Nephron progenitor cell (in vitro differentiated cells): ENCODE measurements around the gene SLC25A31.
A peak's percentile ranks its signal among the peaks of the same experiment; 100 is the strongest.

Source experiments
- DNase-seq: peaks from one replicate; pipeline ENCODE4 v3.0.0; 2021
- H3K27ac Mint-ChIP-seq: 2 replicates; pipeline ENCODE4 v1.8.0; 2021; ENCODE audit warnings: mild to moderate bottlenecking, moderate library complexity, mixed read lengths
- H3K27me3 Mint-ChIP-seq: 2 replicates; pipeline ENCODE4 v1.8.0; 2021; ENCODE audit warnings: mild to moderate bottlenecking, low read depth, mixed read lengths; ENCODE audit not compliant: poor library complexity
- H3K36me3 Mint-ChIP-seq: 2 replicates; pipeline ENCODE4 v1.8.0; 2021; ENCODE audit warnings: low read depth, mixed read lengths
- H3K4me1 Mint-ChIP-seq: 2 replicates; pipeline ENCODE4 v1.8.0; 2021; ENCODE audit warnings: mixed read lengths
- H3K4me3 Mint-ChIP-seq: 2 replicates; pipeline ENCODE4 v1.8.0; 2021; ENCODE audit warnings: mild to moderate bottlenecking, moderate library complexity, mixed read lengths
- H3K9me3 Mint-ChIP-seq: 2 replicates; pipeline ENCODE4 v1.8.0; 2021; ENCODE audit warnings: mild to moderate bottlenecking, moderate library complexity, mixed read lengths
- CTCF ChIP-seq: fragments of 200-600 bp; sonication (generic); IDR thresholded peaks from 2 replicates; pipeline ENCODE4 v1.5.0; 2021; ENCODE audit warnings: antibody characterized with exemption

SLC25A31 gene

DNA sequence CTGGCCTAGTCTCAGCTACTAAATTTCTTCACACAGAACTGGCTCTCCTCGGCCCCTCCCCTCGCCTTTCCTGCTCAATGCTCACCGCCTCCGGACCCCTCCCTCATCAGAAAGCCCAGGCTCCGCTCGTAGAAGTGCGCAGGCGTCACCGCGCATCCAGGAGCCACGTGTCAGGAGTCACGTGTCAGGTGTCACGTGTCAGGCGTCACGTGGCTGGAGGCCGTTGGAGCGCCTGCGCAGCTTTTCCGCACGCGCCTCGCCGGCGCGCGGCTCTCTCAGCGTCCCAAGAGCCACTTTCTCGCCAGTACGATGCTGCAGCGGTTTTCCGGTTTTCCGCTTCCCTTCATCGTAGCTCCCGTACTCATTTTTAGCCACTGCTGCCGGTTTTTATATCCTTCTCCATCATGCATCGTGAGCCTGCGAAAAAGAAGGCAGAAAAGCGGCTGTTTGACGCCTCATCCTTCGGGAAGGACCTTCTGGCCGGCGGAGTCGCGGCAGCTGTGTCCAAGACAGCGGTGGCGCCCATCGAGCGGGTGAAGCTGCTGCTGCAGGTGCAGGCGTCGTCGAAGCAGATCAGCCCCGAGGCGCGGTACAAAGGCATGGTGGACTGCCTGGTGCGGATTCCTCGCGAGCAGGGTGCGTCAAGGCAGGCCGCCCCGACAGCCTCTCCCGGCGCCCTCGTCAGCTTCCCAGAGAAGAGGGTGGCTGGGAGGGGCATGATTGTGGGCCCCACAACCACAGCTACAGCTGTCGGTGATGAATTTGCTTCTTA is at the start of gene SLC25A31:
Gene SLC25A31, plus strand, starts transcription at position 259 of the 772 bp plus-strand sequence. Its CDS starts 146 bp downstream, at position 405.
- Mint-ChIP-seq H3K9me3 (no peaks in the 10 kb centered on the region), H3K27me3 (no peaks in the 10 kb centered on the region), H3K4me1 (no peaks in the 10 kb centered on the region), H3K36me3 (no peaks in the 10 kb centered on the region), H3K4me3 (no peak within 1 kb of the TSS), H3K27ac (no peak within 1 kb of the TSS)
- DNase-seq = no peak
- TF ChIP-seq CTCF = no peak

GRCh38 chr4:127685292-127685691 is 44.9 kb upstream of the SLC25A31 start:
- no peak for DNase-seq
- no peaks in the 10 kb centered on the region for H3K4me1 Mint-ChIP-seq
- no peak for TF ChIP-seq CTCF
- peaks cover 3% of the 10 kb centered on the region for H3K9me3 Mint-ChIP-seq
- H3K36me3 Mint-ChIP-seq = peaks cover 24% of the 10 kb centered on the region
- no peak overlapping the region for H3K27ac Mint-ChIP-seq
- H3K4me3 Mint-ChIP-seq = no peak overlapping the region
- H3K27me3 Mint-ChIP-seq = no peaks in the 10 kb centered on the region

- no peak overlapping the region for H3K27ac Mint-ChIP-seq
- DNase-seq = no peak
- H3K4me3 Mint-ChIP-seq = no peak overlapping the region
- no peaks in the 10 kb centered on the region for H3K27me3 Mint-ChIP-seq
- H3K36me3 Mint-ChIP-seq = peaks cover 38% of the 10 kb centered on the region
- TF ChIP-seq CTCF = no peak
- no peaks in the 10 kb centered on the region for H3K4me1 Mint-ChIP-seq
- peaks cover 3% of the 10 kb centered on the region for H3K9me3 Mint-ChIP-seq
Observed at GRCh38 chr4:127686658-127687057, 43.5 kb upstream of the SLC25A31 start.

GRCh38 chr4:127687580-127687979 is 42.6 kb upstream of the SLC25A31 start:
- Mint-ChIP-seq H3K9me3 (peaks cover 6% of the 10 kb centered on the region), H3K4me3 (no peak overlapping the region), H3K27me3 (no peaks in the 10 kb centered on the region), H3K36me3 (peaks cover 47% of the 10 kb centered on the region), H3K27ac (no peak overlapping the region), H3K4me1 (no peaks in the 10 kb centered on the region)
- DNase-seq = no peak
- TF ChIP-seq CTCF = no peak

GRCh38 chr4:127698789-127699200 is 31.4 kb upstream of the SLC25A31 start:
- Mint-ChIP-seq H3K4me3 (no peak overlapping the region), H3K9me3 (peaks cover 12% of the 10 kb centered on the region), H3K27ac (no peak overlapping the region), H3K36me3 (peaks cover 42% of the 10 kb centered on the region), H3K4me1 (no peaks in the 10 kb centered on the region), H3K27me3 (no peaks in the 10 kb centered on the region)
- no peak for TF ChIP-seq CTCF
- DNase-seq = no peak

DNA sequence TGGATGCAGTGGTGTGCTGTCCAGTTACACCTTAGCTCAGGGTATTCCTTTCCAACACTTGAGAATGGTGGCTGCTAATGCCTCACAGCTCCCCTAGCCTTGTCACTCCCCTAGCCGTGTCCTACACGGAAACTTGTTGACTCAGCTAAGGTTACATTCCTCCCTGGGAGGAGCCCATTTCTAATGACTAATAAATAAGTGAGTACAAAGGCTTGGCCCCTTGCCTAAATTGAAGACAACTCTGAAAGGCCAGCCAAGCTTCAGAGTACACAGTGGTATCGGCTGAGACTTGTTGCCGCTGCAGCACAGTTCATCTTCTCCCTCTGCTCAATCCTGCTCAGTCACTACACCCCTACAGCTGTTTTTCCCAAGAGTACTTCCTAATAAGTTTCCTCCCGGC is 21.2 kb upstream of the SLC25A31 start:
- H3K4me3 Mint-ChIP-seq = no peak overlapping the region
- H3K4me1 Mint-ChIP-seq = peaks cover 6% of the 10 kb centered on the region
- no peak for DNase-seq
- peak overlapping the region; percentile 94 for H3K27ac Mint-ChIP-seq
- TF ChIP-seq CTCF = no peak
- peaks cover 63% of the 10 kb centered on the region for H3K36me3 Mint-ChIP-seq
- no peaks in the 10 kb centered on the region for H3K9me3 Mint-ChIP-seq
- no peaks in the 10 kb centered on the region for H3K27me3 Mint-ChIP-seq
